ENCODE measurements around the gene AHCYL1.

DNA sequence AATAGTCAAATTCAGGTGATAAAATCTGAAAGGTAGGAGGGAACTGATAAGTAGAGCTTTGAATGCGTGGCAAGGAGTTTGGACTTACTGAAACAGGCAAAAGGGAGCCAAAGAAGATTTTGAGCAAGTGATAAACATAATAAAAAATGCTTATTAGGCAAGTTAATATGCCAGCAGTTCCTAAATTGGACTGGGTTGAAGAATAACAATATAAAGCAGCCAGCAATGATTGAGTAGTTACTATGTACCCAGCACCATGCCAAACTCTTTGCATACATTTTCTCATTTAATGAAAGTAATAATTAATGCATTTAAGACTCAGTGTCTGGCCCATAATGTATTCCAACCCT is 23.8 kb upstream of the AHCYL1 start:
- no peak for TF ChIP-seq ZNF274 (IDR thresholded peaks at IDR 0.05; ENCODE audit: low read depth, low read length)
- TF ChIP-seq YY1 (IDR thresholded peaks at IDR 0.05; ENCODE audit: insufficient read depth, insufficient read length) = no peak
